NB4 (cell line): ENCODE measurements around the gene XPA.

Experiments
- POLR2A ChIP-seq: IDR thresholded peaks from 2 replicates; pipeline ENCODE4 v1.6.1; 2011; ENCODE audit warnings: mild to moderate bottlenecking; ENCODE audit not compliant: insufficient read length; ENCODE audit errors: extremely low read depth
- TF ChIP-seq, protein P1 (sequence below): IDR thresholded peaks from one replicate; pipeline ENCODE4 v1.5.1; 2012; ENCODE audit warnings: low read depth, low read length

DNA sequence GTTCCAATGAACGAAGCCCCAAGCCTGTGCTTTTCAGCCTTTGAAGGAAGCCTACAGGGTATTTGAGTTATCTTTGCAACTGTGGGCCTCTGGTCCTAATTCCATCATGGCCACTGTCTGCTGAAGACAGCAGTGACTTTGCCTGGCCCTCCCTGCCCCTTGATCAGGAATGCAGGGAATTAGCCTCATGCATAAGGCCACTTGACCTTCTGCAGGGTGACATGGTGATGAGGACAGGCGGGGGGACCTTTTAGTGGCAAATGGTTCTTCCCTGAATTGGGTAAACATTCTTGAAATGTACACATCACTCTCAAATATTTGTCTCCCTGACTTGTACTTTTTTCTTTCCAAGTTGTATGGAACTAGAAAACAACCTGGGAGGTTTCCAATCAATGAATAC, 25.2 kb upstream of the XPA start:
- TF ChIP-seq, protein P1, sequence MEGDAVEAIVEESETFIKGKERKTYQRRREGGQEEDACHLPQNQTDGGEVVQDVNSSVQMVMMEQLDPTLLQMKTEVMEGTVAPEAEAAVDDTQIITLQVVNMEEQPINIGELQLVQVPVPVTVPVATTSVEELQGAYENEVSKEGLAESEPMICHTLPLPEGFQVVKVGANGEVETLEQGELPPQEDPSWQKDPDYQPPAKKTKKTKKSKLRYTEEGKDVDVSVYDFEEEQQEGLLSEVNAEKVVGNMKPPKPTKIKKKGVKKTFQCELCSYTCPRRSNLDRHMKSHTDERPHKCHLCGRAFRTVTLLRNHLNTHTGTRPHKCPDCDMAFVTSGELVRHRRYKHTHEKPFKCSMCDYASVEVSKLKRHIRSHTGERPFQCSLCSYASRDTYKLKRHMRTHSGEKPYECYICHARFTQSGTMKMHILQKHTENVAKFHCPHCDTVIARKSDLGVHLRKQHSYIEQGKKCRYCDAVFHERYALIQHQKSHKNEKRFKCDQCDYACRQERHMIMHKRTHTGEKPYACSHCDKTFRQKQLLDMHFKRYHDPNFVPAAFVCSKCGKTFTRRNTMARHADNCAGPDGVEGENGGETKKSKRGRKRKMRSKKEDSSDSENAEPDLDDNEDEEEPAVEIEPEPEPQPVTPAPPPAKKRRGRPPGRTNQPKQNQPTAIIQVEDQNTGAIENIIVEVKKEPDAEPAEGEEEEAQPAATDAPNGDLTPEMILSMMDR, result no peak
- no peak for TF ChIP-seq POLR2A
